ENCODE results near the gene GALNT11.
"Not testable (repeated sequence)": the region's sequence is repeated elsewhere in the genome, so short reads cannot be mapped to it uniquely, and the experiment has no call there.

The GALNT11 gene

DNA sequence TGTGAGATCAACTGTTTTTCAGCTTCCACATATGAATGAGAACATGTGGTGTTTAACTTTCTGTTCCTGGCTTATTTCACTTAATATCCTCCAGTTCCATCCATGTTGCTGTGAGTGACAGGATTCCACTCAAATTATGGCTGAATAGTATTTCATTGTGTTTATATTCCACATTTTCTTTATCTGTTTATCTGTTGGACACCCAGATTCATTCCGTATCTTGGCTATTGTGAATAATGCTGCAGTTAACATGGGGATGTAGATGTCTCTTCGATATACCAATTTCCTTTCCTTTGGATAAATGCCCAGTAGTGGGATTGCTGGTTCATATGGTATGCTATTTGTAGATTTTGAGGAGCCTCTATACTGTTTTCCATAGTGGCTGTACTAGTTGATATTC is 47.9 kb downstream of the GALNT11 start:
- Histone ChIP-seq H3K4me1 (ENCODE audit: control insufficient read depth, insufficient read depth, low read depth, low read length) (peaks cover 8% of the 10 kb centered on the region), H3K4me3 (ENCODE audit: insufficient read depth in 1 of 2, low read depth in 1 of 2, low read length in 2 of 2) (no peak overlapping the region), H2AK5ac (ENCODE audit: low read length, severe bottlenecking) (no peak overlapping the region), H2BK12ac (ENCODE audit: low read length in 2 of 2) (no peak overlapping the region), H2BK120ac (ENCODE audit: low read depth, low read length) (no peak overlapping the region), H2BK5ac (ENCODE audit: low read depth, low read length, poor library complexity, severe bottlenecking) (no peak overlapping the region), H4K91ac (ENCODE audit: low read length) (no peak overlapping the region), H3K14ac (ENCODE audit: low read length in 2 of 2) (no peak overlapping the region), H2BK15ac (ENCODE audit: low read depth, poor library complexity, severe bottlenecking) (no peak overlapping the region), H3K36me3 (ENCODE audit: control insufficient read depth in 1 of 2, insufficient read depth in 2 of 2, low read depth in 1 of 2, low read length in 2 of 2) (no peaks in the 10 kb centered on the region), H3K9ac (ENCODE audit: low read length) (no peak overlapping the region), H3K23ac (ENCODE audit: low read length in 2 of 2) (no peak overlapping the region), H3K4ac (ENCODE audit: low read depth in 1 of 2, low read length in 2 of 2) (no peak overlapping the region), H3K27me3 (ENCODE audit: control insufficient read depth in 1 of 2, insufficient read depth in 1 of 2, low read length in 2 of 2) (no peaks in the 10 kb centered on the region), H3K4me2 (ENCODE audit: low read length, poor library complexity, severe bottlenecking) (no peak overlapping the region), H3K79me1 (replicated peaks; ENCODE audit: low read length, poor library complexity, severe bottlenecking) (peaks cover 23% of the 10 kb centered on the region), H3K9me3 (ENCODE audit: control insufficient read depth, low read length) (no peaks in the 10 kb centered on the region), H3K18ac (ENCODE audit: low read depth in 1 of 2, low read length in 2 of 2) (no peak overlapping the region), H3K27ac (ENCODE audit: low read length, poor library complexity, severe bottlenecking) (no peak overlapping the region), H2AFZ (ENCODE audit: low read depth, low read length) (no peak overlapping the region), H4K8ac (ENCODE audit: low read length) (no peak overlapping the region)
- WGBS: 100% methylated on average over 2 of the region's 2 CpGs
- no peak for DNase-seq

DNA sequence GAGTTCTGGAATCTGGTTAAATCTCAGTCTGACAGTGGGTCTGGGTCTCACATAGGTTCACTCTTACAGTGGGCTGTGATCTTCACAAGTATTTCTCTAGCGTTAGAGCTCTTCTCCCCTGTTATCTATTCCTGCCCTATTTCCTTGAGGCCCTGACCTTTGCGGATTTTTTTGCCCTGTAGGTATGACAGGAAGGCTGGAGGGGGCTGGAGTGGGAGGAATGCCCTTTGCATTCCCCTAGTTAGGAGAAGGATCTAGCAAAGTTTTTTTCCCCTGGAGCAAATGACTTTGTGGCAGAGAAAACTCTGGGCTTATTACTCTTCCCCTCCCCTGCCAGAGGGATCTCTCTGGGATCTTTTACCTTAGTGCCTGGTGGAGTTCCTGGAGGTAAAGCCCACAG is 49.2 kb downstream of the GALNT11 start:
- H3K14ac ChIP-seq (ENCODE audit: low read length in 2 of 2): no peak overlapping the region
- H3K4ac ChIP-seq (ENCODE audit: low read depth in 1 of 2, low read length in 2 of 2): no peak overlapping the region
- H3K27me3 ChIP-seq (ENCODE audit: control insufficient read depth in 1 of 2, insufficient read depth in 1 of 2, low read length in 2 of 2): no peaks in the 10 kb centered on the region
- no peak overlapping the region for H2AFZ ChIP-seq (ENCODE audit: low read depth, low read length)
- no peak overlapping the region for H3K4me3 ChIP-seq (ENCODE audit: insufficient read depth in 1 of 2, low read depth in 1 of 2, low read length in 2 of 2)
- no peak overlapping the region for H2BK15ac ChIP-seq (ENCODE audit: low read depth, poor library complexity, severe bottlenecking)
- peaks cover 9% of the 10 kb centered on the region for H3K4me1 ChIP-seq (ENCODE audit: control insufficient read depth, insufficient read depth, low read depth, low read length)
- H3K4me2 ChIP-seq (ENCODE audit: low read length, poor library complexity, severe bottlenecking): no peak overlapping the region
- WGBS: 86% methylated on average over 1 of the region's 2 CpGs
- no peak overlapping the region for H3K27ac ChIP-seq (ENCODE audit: low read length, poor library complexity, severe bottlenecking)
- no peaks in the 10 kb centered on the region for H3K9me3 ChIP-seq (ENCODE audit: control insufficient read depth, low read length)
- H3K23ac ChIP-seq (ENCODE audit: low read length in 2 of 2): no peak overlapping the region
- peak overlapping the region; percentile 9 for H2AK5ac ChIP-seq (ENCODE audit: low read length, severe bottlenecking)
- no peak overlapping the region for H3K18ac ChIP-seq (ENCODE audit: low read depth in 1 of 2, low read length in 2 of 2)
- H4K8ac ChIP-seq (ENCODE audit: low read length): no peak overlapping the region
- H3K9ac ChIP-seq (ENCODE audit: low read length): no peak overlapping the region
- no peak overlapping the region for H2BK5ac ChIP-seq (ENCODE audit: low read depth, low read length, poor library complexity, severe bottlenecking)
- H2BK12ac ChIP-seq (ENCODE audit: low read length in 2 of 2): no peak overlapping the region
- H3K79me1 ChIP-seq (replicated peaks; ENCODE audit: low read length, poor library complexity, severe bottlenecking): peaks cover 23% of the 10 kb centered on the region
- H2BK120ac ChIP-seq (ENCODE audit: low read depth, low read length): no peak overlapping the region
- no peak for DNase-seq
- H3K36me3 ChIP-seq (ENCODE audit: control insufficient read depth in 1 of 2, insufficient read depth in 2 of 2, low read depth in 1 of 2, low read length in 2 of 2): no peaks in the 10 kb centered on the region
- H4K91ac ChIP-seq (ENCODE audit: low read length): no peak overlapping the region

DNA sequence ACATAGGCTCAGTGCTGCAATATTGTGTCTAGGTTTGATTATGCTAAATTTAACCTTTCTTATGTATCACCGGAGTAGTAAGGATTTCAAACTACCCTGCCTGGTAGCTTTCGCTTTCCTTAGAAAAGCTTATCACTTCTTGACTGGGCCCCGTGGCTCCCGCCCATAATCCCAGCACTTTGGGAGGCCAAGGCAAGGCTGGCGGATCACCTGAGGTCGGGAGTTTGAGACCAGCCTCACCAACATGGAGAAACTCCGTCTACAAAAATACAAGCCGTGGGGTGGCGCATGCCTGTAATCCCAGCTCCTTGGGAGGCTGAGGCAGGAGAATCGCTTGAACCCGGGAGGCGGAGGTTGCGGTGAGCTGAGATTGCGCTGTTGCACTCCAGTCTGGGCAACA is 49.9 kb downstream of the GALNT11 start:
- H2BK15ac ChIP-seq (ENCODE audit: low read depth, poor library complexity, severe bottlenecking); H4K8ac ChIP-seq (ENCODE audit: low read length); H3K27me3 ChIP-seq (ENCODE audit: control insufficient read depth in 1 of 2, insufficient read depth in 1 of 2, low read length in 2 of 2); H2AFZ ChIP-seq (ENCODE audit: low read depth, low read length); H3K27ac ChIP-seq (ENCODE audit: low read length, poor library complexity, severe bottlenecking); H4K91ac ChIP-seq (ENCODE audit: low read length); H2BK5ac ChIP-seq (ENCODE audit: low read depth, low read length, poor library complexity, severe bottlenecking); H3K4ac ChIP-seq (ENCODE audit: low read depth in 1 of 2, low read length in 2 of 2); H2BK120ac ChIP-seq (ENCODE audit: low read depth, low read length); H2BK12ac ChIP-seq (ENCODE audit: low read length in 2 of 2); H3K14ac ChIP-seq (ENCODE audit: low read length in 2 of 2); H3K4me1 ChIP-seq (ENCODE audit: control insufficient read depth, insufficient read depth, low read depth, low read length); H3K9ac ChIP-seq (ENCODE audit: low read length); H3K9me3 ChIP-seq (ENCODE audit: control insufficient read depth, low read length); H3K18ac ChIP-seq (ENCODE audit: low read depth in 1 of 2, low read length in 2 of 2); DNase-seq; H2AK5ac ChIP-seq (ENCODE audit: low read length, severe bottlenecking); H3K4me2 ChIP-seq (ENCODE audit: low read length, poor library complexity, severe bottlenecking); H3K23ac ChIP-seq (ENCODE audit: low read length in 2 of 2); H3K36me3 ChIP-seq (ENCODE audit: control insufficient read depth in 1 of 2, insufficient read depth in 2 of 2, low read depth in 1 of 2, low read length in 2 of 2); H3K4me3 ChIP-seq (ENCODE audit: insufficient read depth in 1 of 2, low read depth in 1 of 2, low read length in 2 of 2): not testable (repeated sequence)
- peaks cover 19% of the 10 kb centered on the region for H3K79me1 ChIP-seq (replicated peaks; ENCODE audit: low read length, poor library complexity, severe bottlenecking)
- WGBS: 94% methylated on average over 14 of the region's 14 CpGs

DNA sequence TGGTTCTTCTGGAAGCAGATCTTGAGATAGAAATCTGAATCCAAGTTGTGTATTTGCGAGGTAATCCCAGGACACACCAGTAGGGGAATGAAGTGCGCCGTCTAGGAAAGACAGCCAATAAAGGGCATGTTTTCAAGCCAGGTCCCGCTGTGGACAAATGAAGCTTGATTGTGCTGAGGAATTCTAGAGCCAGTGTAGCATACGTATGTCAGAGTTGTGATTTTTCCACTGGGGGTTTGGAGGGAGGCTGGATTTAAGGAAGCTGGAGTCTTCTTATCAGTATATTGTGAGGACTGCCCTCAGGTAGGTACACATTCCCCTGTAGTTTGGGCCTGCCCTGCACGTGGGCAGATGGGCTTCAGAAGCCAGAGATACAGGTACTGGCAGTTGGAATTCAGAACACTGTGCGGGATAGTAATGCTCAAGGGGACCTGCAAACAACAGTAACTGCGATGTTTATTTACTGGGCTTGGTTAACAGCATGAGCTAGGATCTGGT is 50.9 kb downstream of the GALNT11 start:
- Histone ChIP-seq H3K4me3 (ENCODE audit: insufficient read depth in 1 of 2, low read depth in 1 of 2, low read length in 2 of 2) (no peak overlapping the region), H3K36me3 (ENCODE audit: control insufficient read depth in 1 of 2, insufficient read depth in 2 of 2, low read depth in 1 of 2, low read length in 2 of 2) (no peaks in the 10 kb centered on the region), H2AK5ac (ENCODE audit: low read length, severe bottlenecking) (peak overlapping the region; percentile 29), H3K79me1 (replicated peaks; ENCODE audit: low read length, poor library complexity, severe bottlenecking) (peaks cover 19% of the 10 kb centered on the region), H3K4me2 (ENCODE audit: low read length, poor library complexity, severe bottlenecking) (no peak overlapping the region), H3K27ac (ENCODE audit: low read length, poor library complexity, severe bottlenecking) (no peak overlapping the region), H3K23ac (ENCODE audit: low read length in 2 of 2) (no peak overlapping the region), H2BK15ac (ENCODE audit: low read depth, poor library complexity, severe bottlenecking) (no peak overlapping the region), H4K8ac (ENCODE audit: low read length) (no peak overlapping the region), H3K4ac (ENCODE audit: low read depth in 1 of 2, low read length in 2 of 2) (no peak overlapping the region), H3K9ac (ENCODE audit: low read length) (no peak overlapping the region), H3K9me3 (ENCODE audit: control insufficient read depth, low read length) (no peaks in the 10 kb centered on the region), H2AFZ (ENCODE audit: low read depth, low read length) (no peak overlapping the region), H3K14ac (ENCODE audit: low read length in 2 of 2) (no peak overlapping the region), H2BK5ac (ENCODE audit: low read depth, low read length, poor library complexity, severe bottlenecking) (no peak overlapping the region), H3K18ac (ENCODE audit: low read depth in 1 of 2, low read length in 2 of 2) (no peak overlapping the region), H2BK12ac (ENCODE audit: low read length in 2 of 2) (no peak overlapping the region), H3K27me3 (ENCODE audit: control insufficient read depth in 1 of 2, insufficient read depth in 1 of 2, low read length in 2 of 2) (no peaks in the 10 kb centered on the region), H3K4me1 (ENCODE audit: control insufficient read depth, insufficient read depth, low read depth, low read length) (peaks cover 9% of the 10 kb centered on the region), H4K91ac (ENCODE audit: low read length) (no peak overlapping the region), H2BK120ac (ENCODE audit: low read depth, low read length) (no peak overlapping the region)
- peak; percentile 7 for DNase-seq
- WGBS: 78% methylated on average over 8 of the region's 8 CpGs
